Measurements from ENCODE around the gene EIF4E1B. TPM values are rescaled to one million over a fixed set of nuclear protein-coding genes. Genes with fewer than 3 reads are reported as not detected.

EIF4E1B gene
- total RNA-seq, 1 experiment from 2014 or later: not detected

Other genes with a start within 250 kb of the EIF4E1B start
- gene NOP16, start 242.1 kb upstream of the EIF4E1B start, total RNA-seq (2014; rRNA removed; shearing (Covaris generic)): 44.4 and 47.9 TPM in 2 replicates
- 119 and 175 TPM in 2 replicates for gene HIGD2A, start 241.9 kb upstream of the EIF4E1B start, total RNA-seq (2014; rRNA removed; shearing (Covaris generic))
- 163 and 179 TPM in 2 replicates for gene CLTB, start 214.1 kb upstream of the EIF4E1B start, total RNA-seq (2014; rRNA removed; shearing (Covaris generic))
- 24.9 and 29.4 TPM in 2 replicates for gene FAF2, start 182.3 kb upstream of the EIF4E1B start, total RNA-seq (2014; rRNA removed; shearing (Covaris generic))
- 4.0 and 6.7 TPM in 2 replicates for gene RNF44, start 93.3 kb upstream of the EIF4E1B start, total RNA-seq (2014; rRNA removed; shearing (Covaris generic))
- gene CDHR2, start 81.3 kb upstream of the EIF4E1B start, total RNA-seq (2014; rRNA removed; shearing (Covaris generic)): not detected in 2 replicates
- 15.3 and 19.9 TPM in 2 replicates for gene GPRIN1, start 20.5 kb upstream of the EIF4E1B start, total RNA-seq (2014; rRNA removed; shearing (Covaris generic))
- 0.49 and 1.7 TPM in 2 replicates for gene SNCB, start 141 bp upstream of the EIF4E1B start, total RNA-seq (2014; rRNA removed; shearing (Covaris generic))
- gene TSPAN17, start 16.8 kb downstream of the EIF4E1B start, total RNA-seq (2014; rRNA removed; shearing (Covaris generic)): 91.3 and 96.3 TPM in 2 replicates
- not detected in 2 replicates for gene UNC5A, start 179.9 kb downstream of the EIF4E1B start, total RNA-seq (2014; rRNA removed; shearing (Covaris generic))